Liver (tissue), 9 donors: Measurements from ENCODE around the gene ILF2. TPM values are rescaled to one million over a fixed set of nuclear protein-coding genes. Genes with fewer than 3 reads are reported as not detected.

Experiments
- DNase-seq: peaks from one replicate; pipeline ENCODE4 v3.0.0-alpha.2; 2017; ENCODE audit warnings: low spot score
- H3K27ac ChIP-seq, 2 donors: one replicate each; pipeline ENCODE4 v1.7.0; 2013; ENCODE audit warnings: inconsistent platforms in 2 of 2, low read length in 2 of 2, control low read depth in 1 of 2, low read depth in 1 of 2, mild to moderate bottlenecking in 1 of 2
- H3K27me3 ChIP-seq, 4 donors: one replicate each; pipeline versions ENCODE4 v1.6.1 to v1.7.0; 2013; ENCODE audit warnings: low read length in 3 of 4, inconsistent platforms in 1 of 4, mild to moderate bottlenecking in 1 of 4, moderate library complexity in 1 of 4; ENCODE audit not compliant: control insufficient read depth in 4 of 4, insufficient read depth in 4 of 4
- H3K36me3 ChIP-seq, 4 donors: one replicate each; pipeline versions ENCODE4 v1.6.1 to v1.7.0; 2013; ENCODE audit warnings: low read length in 3 of 4, mild to moderate bottlenecking in 3 of 4, low read depth in 1 of 4, moderate library complexity in 1 of 4; ENCODE audit not compliant: control insufficient read depth in 4 of 4, insufficient read depth in 3 of 4
- H3K4me1 ChIP-seq, 4 donors: one replicate each; pipeline versions ENCODE4 v1.6.1 to v1.7.0; 2013; ENCODE audit warnings: low read length in 3 of 4, mild to moderate bottlenecking in 3 of 4, moderate library complexity in 1 of 4; ENCODE audit not compliant: control insufficient read depth in 4 of 4, insufficient read depth in 4 of 4
- H3K4me3 ChIP-seq, 3 donors: one replicate each; pipeline versions ENCODE4 v1.6.1 to v1.7.0; 2013; ENCODE audit warnings: low read length in 3 of 3, control low read depth in 1 of 3, low read depth in 1 of 3, mild to moderate bottlenecking in 1 of 3
- H3K9ac ChIP-seq, 2 donors: one replicate each; pipeline ENCODE4 v1.7.0; 2013; ENCODE audit warnings: low read length in 2 of 2, mild to moderate bottlenecking in 2 of 2, moderate library complexity in 2 of 2, control low read depth in 1 of 2, low read depth in 1 of 2
- H3K9me3 ChIP-seq, 4 donors: one replicate each; pipeline versions ENCODE4 v1.6.1 to v1.7.0; 2013; ENCODE audit warnings: low read length in 3 of 4; ENCODE audit not compliant: control insufficient read depth in 4 of 4
- ATF3 ChIP-seq: IDR thresholded peaks from 2 replicates; pipeline ENCODE4 v1.6.1; 2016; ENCODE audit warnings: antibody characterized with exemption
- CTCF ChIP-seq: fragments of 150-350 bp; IDR thresholded peaks from 2 replicates; pipeline ENCODE4 v1.5.1; 2017; ENCODE audit warnings: improper control_type of control experiment, low read depth, low read length; ENCODE audit not compliant: missing input control
- HNF4A ChIP-seq, 2 donors: conservative IDR thresholded peaks; 2 replicates each; pipeline ENCODE4 v1.6.1; 2016; ENCODE audit warnings: antibody characterized with exemption in 2 of 2, mild to moderate bottlenecking in 2 of 2
- HNF4G ChIP-seq: IDR thresholded peaks from 2 replicates; pipeline ENCODE4 v1.6.1; 2016; ENCODE audit warnings: antibody characterized with exemption
- JUND ChIP-seq, 2 donors: IDR thresholded peaks; 2 replicates each; pipeline ENCODE4 v1.6.1; 2016; ENCODE audit warnings: antibody characterized with exemption in 2 of 2
- RAD21 ChIP-seq, 2 donors: IDR thresholded peaks; 2 replicates each; pipeline ENCODE4 v1.6.1; 2016; ENCODE audit warnings: antibody characterized with exemption in 2 of 2, mild to moderate bottlenecking in 2 of 2
- RXRA ChIP-seq, 2 donors: IDR thresholded peaks; 2 replicates each; pipeline ENCODE4 v1.6.1; 2017 to 2018; ENCODE audit warnings: antibody characterized with exemption in 2 of 2, mild to moderate bottlenecking in 1 of 2
- SP1 ChIP-seq: IDR thresholded peaks from 2 replicates; pipeline ENCODE4 v1.6.1; 2018; ENCODE audit warnings: antibody characterized with exemption, mild to moderate bottlenecking
- TAF1 ChIP-seq: conservative IDR thresholded peaks from 2 replicates; pipeline ENCODE4 v1.6.1; 2016; ENCODE audit warnings: antibody characterized with exemption, mild to moderate bottlenecking
- YY1 ChIP-seq: IDR thresholded peaks from 2 replicates; pipeline ENCODE4 v1.6.1; 2016; ENCODE audit warnings: antibody characterized with exemption, mild to moderate bottlenecking
- ZBTB33 ChIP-seq: IDR thresholded peaks from 2 replicates; pipeline ENCODE4 v1.6.1; 2016; ENCODE audit warnings: antibody characterized with exemption
- WGBS: extraction: QIAGEN DNeasy Blood & Tissue Kit; methylation state at CpG from one replicate; pipeline ENCODE4 v1.1.7; 2013; 5-methylcytosine and 5-hydroxymethylcytosine counted together
- polyA plus RNA-seq, 2 donors: library from polyadenylated mRNA; stranded (reverse) in 1 of 2; unstranded in 1 of 2; fragments of 200-250 nt in 1 of 2; fragments of >200 nt in 1 of 2; fragmentation: Nextera tagmentation in 1 of 2; extraction: Ambion mirVana in 1 of 2; gene quantifications; one replicate each; pipeline versions ENCODE4 v1.2.1 to v1.2.3, GENCODE V29; 2013 to 2015
- total RNA-seq, 2 donors: library from RNA; depleted of rRNA; stranded (reverse); fragments of >200 nt; gene quantifications; one replicate each; pipeline ENCODE4 v1.2.3, GENCODE V29; 2014
- TF ChIP-seq, protein P1 (sequence below): IDR thresholded peaks from 2 replicates; pipeline ENCODE4 v1.6.1; 2016; ENCODE audit warnings: antibody characterized with exemption, mild to moderate bottlenecking
- TF ChIP-seq, protein P2 (sequence below): IDR thresholded peaks from 2 replicates; pipeline ENCODE4 v1.6.1; 2016; ENCODE audit warnings: antibody characterized with exemption
- donor health status: healthy.
- donor health status: healthy.
- donor health status: healthy.
- donor health status: healthy.
- donor health status: healthy.

Gene ILF2
- total and polyA plus RNA-seq, 4 donors: 28.7 to 84.2 (median 51.5) TPM

GRCh38 chr1:153612755-153613331 lies 58.0 kb downstream of the ILF2 start, which contains the start of gene S100A16:
TSS of gene S100A16 (minus strand) at chr1:153613137. CDS start at chr1:153608151, 4,986 bp downstream.
- Histone ChIP-seq H3K9ac (peak within 1 kb of the TSS; percentile 76 to 84), H3K27ac (peak within 1 kb of the TSS; percentile 90 to 95), H3K4me3 (peak within 1 kb of the TSS; percentile 72 to 75 (median 74)), H3K4me1 (peaks cover 25 to 64% (median 46%) of the 10 kb centered on the region in 4 donors), H3K9me3 (no peaks in the 10 kb centered on the region), H3K27me3 (no peaks in the 10 kb centered on the region), H3K36me3 (no peaks in the 10 kb centered on the region)
- DNase-seq: peak; percentile 62
- WGBS: 29% methylated on average over 9 of the region's 9 CpGs
- TF ChIP-seq ATF3 (no peak), ZBTB33 (no peak), RXRA (IDR thresholded peaks at IDR 0.05) (peak; percentile 28 to 34), SP1 (peak; percentile 52), CTCF (no peak), TAF1 (peak; percentile 22), JUND (IDR thresholded peaks at IDR 0.05) (no peak), YY1 (peak; percentile 68), HNF4G (no peak), RAD21 (IDR thresholded peaks at IDR 0.05) (peak in 1 of 2 donors; percentile 31), HNF4A (conservative IDR thresholded peaks at IDR 0.05) (peak; percentile 39 to 42)
- TF ChIP-seq, protein P1, sequence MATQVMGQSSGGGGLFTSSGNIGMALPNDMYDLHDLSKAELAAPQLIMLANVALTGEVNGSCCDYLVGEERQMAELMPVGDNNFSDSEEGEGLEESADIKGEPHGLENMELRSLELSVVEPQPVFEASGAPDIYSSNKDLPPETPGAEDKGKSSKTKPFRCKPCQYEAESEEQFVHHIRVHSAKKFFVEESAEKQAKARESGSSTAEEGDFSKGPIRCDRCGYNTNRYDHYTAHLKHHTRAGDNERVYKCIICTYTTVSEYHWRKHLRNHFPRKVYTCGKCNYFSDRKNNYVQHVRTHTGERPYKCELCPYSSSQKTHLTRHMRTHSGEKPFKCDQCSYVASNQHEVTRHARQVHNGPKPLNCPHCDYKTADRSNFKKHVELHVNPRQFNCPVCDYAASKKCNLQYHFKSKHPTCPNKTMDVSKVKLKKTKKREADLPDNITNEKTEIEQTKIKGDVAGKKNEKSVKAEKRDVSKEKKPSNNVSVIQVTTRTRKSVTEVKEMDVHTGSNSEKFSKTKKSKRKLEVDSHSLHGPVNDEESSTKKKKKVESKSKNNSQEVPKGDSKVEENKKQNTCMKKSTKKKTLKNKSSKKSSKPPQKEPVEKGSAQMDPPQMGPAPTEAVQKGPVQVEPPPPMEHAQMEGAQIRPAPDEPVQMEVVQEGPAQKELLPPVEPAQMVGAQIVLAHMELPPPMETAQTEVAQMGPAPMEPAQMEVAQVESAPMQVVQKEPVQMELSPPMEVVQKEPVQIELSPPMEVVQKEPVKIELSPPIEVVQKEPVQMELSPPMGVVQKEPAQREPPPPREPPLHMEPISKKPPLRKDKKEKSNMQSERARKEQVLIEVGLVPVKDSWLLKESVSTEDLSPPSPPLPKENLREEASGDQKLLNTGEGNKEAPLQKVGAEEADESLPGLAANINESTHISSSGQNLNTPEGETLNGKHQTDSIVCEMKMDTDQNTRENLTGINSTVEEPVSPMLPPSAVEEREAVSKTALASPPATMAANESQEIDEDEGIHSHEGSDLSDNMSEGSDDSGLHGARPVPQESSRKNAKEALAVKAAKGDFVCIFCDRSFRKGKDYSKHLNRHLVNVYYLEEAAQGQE: no peak
- TF ChIP-seq, protein P2, sequence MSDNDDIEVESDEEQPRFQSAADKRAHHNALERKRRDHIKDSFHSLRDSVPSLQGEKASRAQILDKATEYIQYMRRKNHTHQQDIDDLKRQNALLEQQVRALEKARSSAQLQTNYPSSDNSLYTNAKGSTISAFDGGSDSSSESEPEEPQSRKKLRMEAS: peak; percentile 37
